SK-MEL-5 (cell line): ENCODE data around the gene CLIP4. TPM values are rescaled to one million over a fixed set of nuclear protein-coding genes. Genes with fewer than 3 reads are reported as not detected.

Experiments
- DNase-seq: peaks from one replicate; pipeline ENCODE4 v3.0.0-alpha.2; 2016; ENCODE audit warnings: low read depth, low spot score
- in situ Hi-C: cut with HindIII; loops from 2 replicates; pipeline ENCODE4 v1.10.0; 2016; ENCODE audit warnings: low sequenced_read_pairs, high pct_unique_total_duplicates, low pct_unique_long_range_greater_than_20kb
- total RNA-seq: library from RNA; depleted of rRNA; stranded (reverse); fragments of >200 nt; shearing (Covaris generic); gene quantifications from 2 replicates; pipeline ENCODE4 v1.2.3, GENCODE V29; 2014; rRNA removed

Gene CLIP4
- total RNA-seq, 1 experiment from 2014 or later, result 68.7 TPM

DNA sequence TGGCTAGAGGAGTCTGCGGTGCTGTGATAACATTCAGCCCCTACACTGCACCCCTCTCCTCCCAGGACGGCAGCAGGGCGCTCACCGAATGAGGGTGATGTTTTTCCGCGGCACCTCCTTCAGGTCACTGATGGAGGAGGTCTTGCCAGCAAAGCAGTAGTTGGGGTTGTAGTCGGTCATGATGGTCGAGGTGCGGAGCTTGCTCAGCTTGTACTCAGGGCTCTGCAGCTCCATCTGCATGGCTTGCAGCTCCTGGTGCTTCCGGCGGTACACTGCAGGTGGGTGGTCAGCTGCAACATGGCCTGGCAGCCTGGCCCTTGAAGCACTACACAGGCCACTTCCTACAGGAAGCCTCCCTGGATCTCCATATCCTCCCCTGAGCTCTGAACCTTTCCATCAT, 108.0 kb downstream of the CLIP4 start:
- in situ Hi-C loops, result no loop called here
- DNase-seq, result no peak

DNA sequence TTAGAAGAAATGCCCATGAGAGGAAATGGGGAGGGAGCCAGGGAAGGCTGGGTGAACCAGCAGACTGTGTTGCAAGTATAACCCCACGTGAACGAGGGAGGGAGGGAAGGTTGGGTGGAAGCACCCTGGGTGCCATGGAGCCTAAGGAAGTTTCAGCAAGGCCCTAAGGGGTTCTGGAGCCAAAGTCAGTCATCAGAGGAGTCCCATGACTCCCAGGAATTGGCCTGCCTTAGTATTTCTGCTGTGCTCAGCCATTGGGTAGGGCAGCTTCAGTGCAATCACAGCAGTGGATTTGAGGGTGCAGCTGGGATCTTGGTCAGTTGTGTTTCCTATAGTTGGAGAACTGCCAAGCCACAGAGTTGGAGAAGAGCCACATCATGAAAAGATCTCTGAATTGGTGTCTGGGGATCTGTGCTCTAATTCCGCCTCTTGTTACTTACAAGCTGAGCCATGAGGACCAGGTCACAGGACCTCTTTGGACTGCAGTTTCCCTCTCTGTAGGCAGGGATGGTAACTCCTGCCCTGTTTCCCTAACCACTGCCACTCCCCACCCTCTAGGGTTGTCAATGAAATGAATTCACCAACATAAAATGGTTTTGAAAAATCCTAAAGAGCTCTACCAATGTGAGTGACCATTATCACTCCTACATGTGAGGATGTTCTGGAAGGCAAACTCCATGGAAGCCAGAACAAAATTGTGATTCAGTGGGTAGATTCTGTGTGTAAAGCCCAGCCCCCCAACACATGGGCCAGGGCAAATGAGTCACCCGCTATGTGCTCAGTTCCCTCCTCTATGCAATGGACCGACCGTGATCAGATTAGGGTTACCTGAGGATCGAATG, 108.9 kb downstream of the CLIP4 start:
- DNase-seq, result peak; percentile 99

DNA sequence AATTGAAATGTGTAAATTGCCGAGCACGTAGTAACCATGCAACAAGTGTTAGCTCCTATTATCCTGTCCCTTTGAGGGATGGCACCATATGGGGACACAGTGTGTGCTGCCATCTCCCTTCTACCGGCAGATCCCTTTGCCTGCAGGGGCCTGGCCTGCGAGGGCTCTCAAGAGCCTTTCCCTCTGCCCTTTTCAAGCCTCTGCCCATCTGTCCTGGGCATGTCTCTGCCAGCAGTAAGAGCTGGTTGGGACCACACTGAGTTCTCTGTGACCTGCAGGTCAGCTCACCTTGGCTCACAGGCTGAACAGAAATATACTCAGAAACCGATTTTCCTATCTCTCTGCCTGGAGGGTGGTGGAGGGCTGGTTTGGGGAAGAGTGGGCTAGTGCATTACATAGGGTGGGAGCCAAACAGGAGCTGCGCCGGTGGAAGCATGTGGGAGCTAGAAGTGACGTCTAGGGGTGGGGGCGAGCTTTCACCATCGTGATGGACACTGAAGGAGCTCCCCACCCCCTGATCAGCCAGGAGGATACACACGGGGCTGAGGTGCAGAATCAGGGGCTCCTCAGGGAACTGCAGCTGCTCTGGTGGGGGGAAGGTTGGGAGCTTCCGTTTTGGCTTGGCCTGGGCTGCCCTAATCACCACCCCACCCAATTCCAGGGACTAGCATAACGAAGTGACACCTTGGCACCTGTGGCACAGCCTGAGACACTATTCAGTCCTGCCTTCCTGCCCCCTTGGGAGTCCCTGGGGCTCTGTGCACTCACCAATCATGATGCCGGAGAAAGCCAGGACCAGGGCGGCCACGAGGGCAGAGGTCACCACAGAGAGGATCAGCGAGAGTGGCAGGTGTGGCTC, 109.7 kb downstream of the CLIP4 start:
- in situ Hi-C loops, result no loop called here

More for the DNA sequence above, 108.9 kb downstream of the CLIP4 start:
- in situ Hi-C loops, result no loop called here

DNA sequence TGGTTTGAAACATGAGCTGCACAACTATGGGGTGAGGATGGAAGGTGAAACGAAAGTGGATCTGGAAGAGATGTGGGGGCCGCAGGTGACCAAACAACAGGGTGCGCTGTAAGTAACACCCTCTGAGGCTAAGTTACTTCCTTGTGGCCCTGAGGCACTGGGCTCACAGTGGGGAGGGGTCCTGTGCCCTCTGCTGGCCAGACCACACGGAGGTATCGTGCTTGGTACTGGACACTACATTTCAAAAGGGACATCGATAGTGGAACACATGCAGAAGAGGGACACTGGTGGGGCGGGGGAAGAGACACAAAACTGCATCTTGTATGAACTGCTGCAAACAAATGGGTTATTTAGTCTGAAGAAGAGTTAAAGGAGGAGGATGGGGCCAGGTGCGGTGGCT, 110.6 kb downstream of the CLIP4 start:
- no peak for DNase-seq
- in situ Hi-C loops, result no loop called here

More for the DNA sequence above, 109.7 kb downstream of the CLIP4 start:
- DNase-seq, result no peak

DNA sequence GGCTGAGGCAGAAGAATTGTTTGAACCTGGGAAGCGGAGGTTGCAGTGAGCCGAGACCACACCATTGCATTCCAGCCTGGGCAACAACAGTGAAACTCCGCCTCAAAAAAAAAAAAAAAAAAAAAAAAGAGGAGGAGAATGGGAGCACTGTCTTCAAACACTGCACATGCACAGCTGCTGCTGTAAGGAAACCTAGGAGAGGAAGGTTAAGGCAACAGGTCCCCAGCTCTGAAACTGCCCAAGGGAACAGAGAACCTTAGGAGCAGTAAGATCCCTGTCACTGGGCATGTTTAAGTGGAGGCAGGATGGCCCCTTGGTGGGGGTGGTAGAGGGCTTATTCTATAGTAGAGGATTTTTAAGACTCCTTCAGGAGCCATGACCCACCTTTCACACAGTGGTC, 111.2 kb downstream of the CLIP4 start:
- in situ Hi-C loops, result no loop called here
- peak; percentile 69 for DNase-seq

DNA sequence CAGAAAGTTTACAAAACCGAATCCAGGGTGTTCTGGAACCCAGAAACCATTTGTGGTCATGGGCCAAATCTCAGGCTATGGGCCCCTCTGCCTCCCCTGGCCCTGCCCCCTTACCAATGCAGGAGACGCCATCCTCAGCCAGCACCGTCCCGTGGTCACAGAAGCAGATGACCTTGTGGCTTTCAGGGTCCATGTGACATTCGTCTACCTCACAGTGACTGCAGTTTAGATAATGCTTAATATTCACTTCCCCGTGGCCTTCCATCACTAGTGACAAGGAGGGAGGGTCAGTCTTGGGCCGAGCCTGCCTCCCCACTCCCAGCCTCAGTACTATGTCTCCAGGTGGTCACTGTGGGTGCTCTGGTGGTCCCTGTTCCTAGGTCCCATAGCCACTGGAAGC, 111.6 kb downstream of the CLIP4 start:
- in situ Hi-C loops, result no loop called here
- DNase-seq, result no peak

DNA sequence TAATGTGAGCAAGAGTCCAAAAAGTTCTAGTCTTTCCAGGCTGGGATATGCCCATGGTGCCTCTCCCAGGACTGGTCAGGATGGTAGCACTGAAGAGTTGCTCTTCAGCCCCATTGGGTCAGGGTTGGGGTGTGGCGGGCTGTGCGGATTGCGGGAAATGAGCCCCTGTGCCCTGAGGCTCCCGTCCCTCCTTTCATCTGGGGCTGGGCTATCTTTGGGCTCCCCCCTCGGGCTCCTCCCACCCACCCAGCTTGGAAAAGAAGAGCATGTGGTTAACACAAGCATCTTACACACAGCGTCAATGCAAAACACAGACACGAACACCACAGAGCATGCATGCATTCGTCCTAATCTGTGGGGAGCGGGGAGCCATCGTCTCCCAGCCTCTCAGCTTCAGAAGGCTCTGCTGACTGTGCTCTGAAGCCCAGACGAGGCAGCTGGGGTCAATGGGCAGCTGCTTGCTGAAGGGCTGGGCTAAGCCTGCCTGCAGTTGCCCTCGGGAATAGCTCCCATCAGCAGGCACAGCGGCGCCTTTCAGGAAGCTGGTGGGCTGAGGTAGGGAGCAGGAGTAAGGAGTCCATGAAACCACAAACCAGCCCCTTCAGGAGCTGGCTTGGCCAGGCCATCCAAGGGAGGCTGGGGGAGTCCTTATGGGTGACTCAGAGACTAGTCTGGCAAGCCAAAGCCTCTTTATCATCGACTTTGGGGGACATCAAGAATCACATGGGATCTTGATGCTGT, 112.9 kb downstream of the CLIP4 start:
- in situ Hi-C loops, result no loop called here
- DNase-seq, result no peak

DNA sequence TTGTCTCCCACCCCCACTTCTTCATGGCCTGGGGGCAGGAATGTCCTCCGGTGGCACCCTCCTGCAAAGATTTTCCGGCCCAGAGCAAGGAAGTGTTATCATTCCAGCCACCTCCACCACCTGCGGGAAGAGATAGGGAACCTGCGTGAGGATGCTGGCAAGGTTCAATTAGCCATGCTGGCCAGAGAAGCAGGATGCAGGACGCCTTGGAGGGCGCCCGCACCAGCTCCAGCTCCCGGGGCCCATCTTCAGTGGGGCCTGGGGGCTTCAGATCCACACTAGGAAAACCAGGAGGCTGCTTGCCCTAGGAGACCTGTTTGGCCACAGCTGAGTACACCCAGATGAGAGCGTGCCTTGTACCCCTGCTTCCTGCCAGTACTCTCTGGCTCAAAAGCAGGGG, 113.7 kb downstream of the CLIP4 start:
- in situ Hi-C loops, result no loop called here
- DNase-seq, result no peak

DNA sequence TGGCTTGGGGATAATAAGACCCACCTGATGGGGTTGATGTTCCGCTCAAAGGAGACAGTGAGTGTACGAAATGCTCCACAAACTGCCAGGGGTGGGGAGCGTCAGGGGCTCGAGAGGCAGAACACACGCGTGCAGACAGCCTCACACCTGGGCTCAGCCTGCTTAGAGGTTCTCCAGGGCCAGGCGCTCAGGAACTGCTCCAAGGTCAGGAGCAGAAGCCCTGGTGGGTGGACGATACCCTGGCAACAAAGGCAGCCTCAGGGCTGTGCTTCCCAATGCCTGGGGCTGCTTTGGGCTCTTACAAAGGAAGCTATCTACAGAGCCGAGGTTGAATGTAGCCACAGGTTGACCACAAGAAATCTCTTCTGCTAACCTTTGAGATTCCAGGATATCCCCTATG, 114.4 kb downstream of the CLIP4 start:
- in situ Hi-C loops, result no loop called here
- no peak for DNase-seq

DNA sequence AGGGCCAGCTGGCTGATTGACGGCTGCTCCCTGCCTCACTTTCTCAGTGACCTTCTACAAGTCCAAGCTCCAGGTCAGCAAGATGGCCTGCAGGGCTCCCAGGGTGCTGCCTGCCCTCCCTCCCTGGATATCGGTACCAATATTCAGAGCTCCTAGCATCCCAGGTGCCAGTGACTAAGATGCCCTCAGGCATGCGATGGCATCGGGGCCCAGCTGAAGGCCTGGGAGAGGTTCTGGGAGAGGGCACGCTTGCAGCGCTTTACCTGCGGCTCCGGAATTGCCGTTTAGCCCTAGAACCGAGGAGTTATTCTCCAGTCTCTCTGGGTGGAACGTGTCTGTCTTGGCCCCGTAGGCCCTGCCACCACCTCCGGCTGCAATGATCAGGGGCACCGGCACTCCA, 116.8 kb downstream of the CLIP4 start:
- in situ Hi-C loops, result no loop called here
- DNase-seq, result no peak

DNA sequence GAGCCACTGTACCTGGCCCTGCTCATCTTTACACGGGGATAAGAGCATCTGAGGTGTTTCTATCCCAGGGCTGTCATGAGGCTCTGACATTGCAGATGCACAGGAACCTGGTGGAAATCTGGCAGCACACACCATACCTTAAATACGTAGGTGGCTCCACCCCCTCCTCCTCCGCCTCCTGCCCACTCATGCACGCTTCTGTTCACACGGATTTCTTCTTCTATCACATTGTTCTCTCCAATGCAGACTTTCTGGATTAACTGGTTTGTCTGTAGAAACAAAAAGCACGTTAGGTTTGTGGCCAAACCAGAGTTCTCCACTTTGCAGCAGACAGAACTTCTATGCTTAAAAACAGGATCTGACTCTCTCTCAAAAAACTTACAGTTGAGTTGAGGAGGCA, 118.2 kb downstream of the CLIP4 start:
- DNase-seq, result no peak
- in situ Hi-C loops, result no loop called here

DNA sequence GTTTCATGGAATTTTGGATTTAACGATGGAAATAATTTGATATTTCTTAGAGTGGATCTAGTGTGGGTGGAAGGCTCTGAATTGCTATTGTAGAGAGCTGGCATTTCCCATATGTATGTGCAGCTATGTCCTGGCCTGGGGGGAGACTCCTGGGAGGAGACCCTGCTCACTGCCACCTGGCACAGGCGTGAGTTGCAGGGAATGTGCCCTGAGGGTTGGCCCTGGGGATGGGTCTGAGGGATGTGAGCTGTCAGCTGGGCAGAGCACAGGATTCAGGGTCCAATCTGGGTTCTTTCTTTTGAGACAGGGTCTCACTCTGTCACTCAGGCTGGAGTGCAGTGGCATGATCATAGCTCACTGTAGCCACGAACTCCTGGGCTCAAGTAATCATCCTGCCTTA, 120.2 kb downstream of the CLIP4 start:
- in situ Hi-C loops, result no loop called here
- no peak for DNase-seq

DNA sequence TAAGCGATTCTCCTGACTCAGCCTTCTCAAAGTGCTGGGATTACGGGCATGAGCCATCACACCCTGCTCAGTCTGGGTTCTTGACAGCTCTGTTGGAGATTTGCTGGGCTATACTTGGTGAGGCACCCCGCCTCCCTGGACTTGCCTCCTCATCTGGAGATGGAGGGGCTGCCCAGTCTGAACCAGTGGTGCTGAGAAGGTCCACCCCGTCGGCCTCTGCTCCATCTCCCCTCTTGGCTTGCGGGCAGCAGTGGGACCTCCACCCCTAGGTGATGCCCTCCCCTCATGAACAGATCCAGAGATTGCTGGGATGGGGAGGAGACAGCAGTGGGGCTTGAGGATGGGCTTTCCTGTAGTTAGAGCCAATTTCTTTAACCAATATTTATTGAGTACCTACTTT, 120.9 kb downstream of the CLIP4 start:
- in situ Hi-C loops, result no loop called here

DNA sequence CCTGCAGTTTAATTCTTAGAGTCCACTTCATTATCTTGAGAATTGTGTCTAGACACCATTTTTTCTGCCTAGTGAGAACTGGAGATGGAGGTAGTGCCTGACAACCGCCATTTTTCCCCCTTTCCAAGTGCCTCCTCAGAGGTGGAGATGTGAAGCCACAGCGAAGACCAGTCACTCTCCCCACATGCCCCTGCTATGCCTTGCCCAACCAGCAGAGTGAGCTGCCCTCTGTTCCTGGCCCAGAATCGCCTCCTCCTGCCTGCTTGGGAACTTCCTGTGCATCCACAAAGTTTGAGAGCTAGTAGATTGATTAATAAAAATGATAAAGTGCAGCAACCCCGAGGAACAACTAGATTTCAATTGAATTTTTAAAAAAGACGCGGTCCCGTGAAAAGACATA, 123.3 kb downstream of the CLIP4 start:
- in situ Hi-C loops, result no loop called here
- peak; percentile 87 for DNase-seq

More for the DNA sequence above, 120.9 kb downstream of the CLIP4 start:
- DNase-seq, result no peak

Other genes starting within 250 kb of the CLIP4 start
- 28.1 and 33.7 TPM in 2 replicates for gene TRMT61B, start 245.1 kb upstream of the CLIP4 start, total RNA-seq
- gene WDR43, start 220.7 kb upstream of the CLIP4 start, total RNA-seq, result 211 and 233 TPM in 2 replicates
- under 0.01 TPM in 1 of 2 replicates, not detected in the other for gene TOGARAM2, start 134.1 kb upstream of the CLIP4 start, total RNA-seq
- gene PCARE, start 40.9 kb upstream of the CLIP4 start, total RNA-seq, result 0.03 TPM in 1 of 2 replicates, not detected in the other